ENCODE results near the gene CUX1. TPM values are rescaled to one million over a fixed set of nuclear protein-coding genes. Genes with fewer than 3 reads are reported as not detected.

CUX1 gene
- total RNA-seq, 1 donor from 2014 or later: 89.1 TPM

GRCh38 chr7:101936611-101937231 lies 119.3 kb downstream of the CUX1 start:
- Mint-ChIP-seq H3K27ac (ENCODE audit: unreplicated experiment) (peak overlapping the region; percentile 56), H3K9me3 (ENCODE audit: unreplicated experiment) (no peaks in the 10 kb centered on the region), H3K36me3 (ENCODE audit: unreplicated experiment) (no peaks in the 10 kb centered on the region), H3K4me3 (ENCODE audit: unreplicated experiment) (peak overlapping the region; percentile 50), H3K4me1 (ENCODE audit: unreplicated experiment) (peaks cover 35% of the 10 kb centered on the region), H3K27me3 (ENCODE audit: unreplicated experiment) (no peaks in the 10 kb centered on the region)
- TF ChIP-seq CTCF (IDR thresholded peaks at IDR 0.05): no peak
- DNase-seq (ENCODE audit: extremely low spot score, unreplicated experiment): no peak

GRCh38 chr7:101937717-101938514 lies 120.5 kb downstream of the CUX1 start:
- H3K27ac Mint-ChIP-seq (ENCODE audit: unreplicated experiment): no peak overlapping the region
- no peak for DNase-seq (ENCODE audit: extremely low spot score, unreplicated experiment)
- no peak overlapping the region for H3K4me3 Mint-ChIP-seq (ENCODE audit: unreplicated experiment)
- no peak for TF ChIP-seq CTCF (IDR thresholded peaks at IDR 0.05)
- peaks cover 46% of the 10 kb centered on the region for H3K4me1 Mint-ChIP-seq (ENCODE audit: unreplicated experiment)
- no peaks in the 10 kb centered on the region for H3K36me3 Mint-ChIP-seq (ENCODE audit: unreplicated experiment)
- H3K27me3 Mint-ChIP-seq (ENCODE audit: unreplicated experiment): no peaks in the 10 kb centered on the region
- no peaks in the 10 kb centered on the region for H3K9me3 Mint-ChIP-seq (ENCODE audit: unreplicated experiment)

GRCh38 chr7:101939136-101939695 lies 121.8 kb downstream of the CUX1 start:
- Mint-ChIP-seq H3K4me1 (ENCODE audit: unreplicated experiment) (peaks cover 45% of the 10 kb centered on the region), H3K36me3 (ENCODE audit: unreplicated experiment) (no peaks in the 10 kb centered on the region), H3K9me3 (ENCODE audit: unreplicated experiment) (no peaks in the 10 kb centered on the region), H3K27ac (ENCODE audit: unreplicated experiment) (no peak overlapping the region), H3K4me3 (ENCODE audit: unreplicated experiment) (no peak overlapping the region), H3K27me3 (ENCODE audit: unreplicated experiment) (no peaks in the 10 kb centered on the region)
- no peak for TF ChIP-seq CTCF (IDR thresholded peaks at IDR 0.05)
- DNase-seq (ENCODE audit: extremely low spot score, unreplicated experiment): no peak

- no peak overlapping the region for H3K27ac Mint-ChIP-seq (ENCODE audit: unreplicated experiment)
- DNase-seq (ENCODE audit: extremely low spot score, unreplicated experiment): no peak
- H3K4me1 Mint-ChIP-seq (ENCODE audit: unreplicated experiment): peaks cover 41% of the 10 kb centered on the region
- no peaks in the 10 kb centered on the region for H3K36me3 Mint-ChIP-seq (ENCODE audit: unreplicated experiment)
- no peak for TF ChIP-seq CTCF (IDR thresholded peaks at IDR 0.05)
- H3K9me3 Mint-ChIP-seq (ENCODE audit: unreplicated experiment): no peaks in the 10 kb centered on the region
- no peaks in the 10 kb centered on the region for H3K27me3 Mint-ChIP-seq (ENCODE audit: unreplicated experiment)
- no peak overlapping the region for H3K4me3 Mint-ChIP-seq (ENCODE audit: unreplicated experiment)
These were observed 122.7 kb downstream of the CUX1 start for GRCh38 chr7:101940151-101940550.

GRCh38 chr7:101940830-101941229 lies 123.4 kb downstream of the CUX1 start:
- Mint-ChIP-seq H3K4me1 (ENCODE audit: unreplicated experiment) (peaks cover 38% of the 10 kb centered on the region), H3K36me3 (ENCODE audit: unreplicated experiment) (no peaks in the 10 kb centered on the region), H3K27me3 (ENCODE audit: unreplicated experiment) (no peaks in the 10 kb centered on the region), H3K27ac (ENCODE audit: unreplicated experiment) (peak overlapping the region; percentile 76), H3K9me3 (ENCODE audit: unreplicated experiment) (no peaks in the 10 kb centered on the region), H3K4me3 (ENCODE audit: unreplicated experiment) (no peak overlapping the region)
- DNase-seq (ENCODE audit: extremely low spot score, unreplicated experiment): no peak
- no peak for TF ChIP-seq CTCF (IDR thresholded peaks at IDR 0.05)
